Measurements from ENCODE around the gene MLLT10. TPM values are rescaled to one million over a fixed set of nuclear protein-coding genes. Genes with fewer than 3 reads are reported as not detected.

MLLT10 gene
- total RNA-seq, 1 donor from 2014 or later = 46.8 TPM

GRCh38 chr10:21516242-21517131 is 17.5 kb upstream of the MLLT10 start:
- Mint-ChIP-seq H3K9me3 (no peaks in the 10 kb centered on the region), H3K27me3 (peaks cover 4% of the 10 kb centered on the region), H3K4me1 (ENCODE audit: unreplicated experiment) (peaks cover 46% of the 10 kb centered on the region), H3K36me3 (peaks cover 13% of the 10 kb centered on the region), H3K4me3 (peak overlapping the region; percentile 94), H3K27ac (peak overlapping the region; percentile 93)
- DNase-seq (ENCODE audit: extremely low spot score, unreplicated experiment) = peak; percentile 77
- TF ChIP-seq, protein P1, sequence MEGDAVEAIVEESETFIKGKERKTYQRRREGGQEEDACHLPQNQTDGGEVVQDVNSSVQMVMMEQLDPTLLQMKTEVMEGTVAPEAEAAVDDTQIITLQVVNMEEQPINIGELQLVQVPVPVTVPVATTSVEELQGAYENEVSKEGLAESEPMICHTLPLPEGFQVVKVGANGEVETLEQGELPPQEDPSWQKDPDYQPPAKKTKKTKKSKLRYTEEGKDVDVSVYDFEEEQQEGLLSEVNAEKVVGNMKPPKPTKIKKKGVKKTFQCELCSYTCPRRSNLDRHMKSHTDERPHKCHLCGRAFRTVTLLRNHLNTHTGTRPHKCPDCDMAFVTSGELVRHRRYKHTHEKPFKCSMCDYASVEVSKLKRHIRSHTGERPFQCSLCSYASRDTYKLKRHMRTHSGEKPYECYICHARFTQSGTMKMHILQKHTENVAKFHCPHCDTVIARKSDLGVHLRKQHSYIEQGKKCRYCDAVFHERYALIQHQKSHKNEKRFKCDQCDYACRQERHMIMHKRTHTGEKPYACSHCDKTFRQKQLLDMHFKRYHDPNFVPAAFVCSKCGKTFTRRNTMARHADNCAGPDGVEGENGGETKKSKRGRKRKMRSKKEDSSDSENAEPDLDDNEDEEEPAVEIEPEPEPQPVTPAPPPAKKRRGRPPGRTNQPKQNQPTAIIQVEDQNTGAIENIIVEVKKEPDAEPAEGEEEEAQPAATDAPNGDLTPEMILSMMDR (conservative IDR thresholded peaks at IDR 0.05) = no peak

DNA sequence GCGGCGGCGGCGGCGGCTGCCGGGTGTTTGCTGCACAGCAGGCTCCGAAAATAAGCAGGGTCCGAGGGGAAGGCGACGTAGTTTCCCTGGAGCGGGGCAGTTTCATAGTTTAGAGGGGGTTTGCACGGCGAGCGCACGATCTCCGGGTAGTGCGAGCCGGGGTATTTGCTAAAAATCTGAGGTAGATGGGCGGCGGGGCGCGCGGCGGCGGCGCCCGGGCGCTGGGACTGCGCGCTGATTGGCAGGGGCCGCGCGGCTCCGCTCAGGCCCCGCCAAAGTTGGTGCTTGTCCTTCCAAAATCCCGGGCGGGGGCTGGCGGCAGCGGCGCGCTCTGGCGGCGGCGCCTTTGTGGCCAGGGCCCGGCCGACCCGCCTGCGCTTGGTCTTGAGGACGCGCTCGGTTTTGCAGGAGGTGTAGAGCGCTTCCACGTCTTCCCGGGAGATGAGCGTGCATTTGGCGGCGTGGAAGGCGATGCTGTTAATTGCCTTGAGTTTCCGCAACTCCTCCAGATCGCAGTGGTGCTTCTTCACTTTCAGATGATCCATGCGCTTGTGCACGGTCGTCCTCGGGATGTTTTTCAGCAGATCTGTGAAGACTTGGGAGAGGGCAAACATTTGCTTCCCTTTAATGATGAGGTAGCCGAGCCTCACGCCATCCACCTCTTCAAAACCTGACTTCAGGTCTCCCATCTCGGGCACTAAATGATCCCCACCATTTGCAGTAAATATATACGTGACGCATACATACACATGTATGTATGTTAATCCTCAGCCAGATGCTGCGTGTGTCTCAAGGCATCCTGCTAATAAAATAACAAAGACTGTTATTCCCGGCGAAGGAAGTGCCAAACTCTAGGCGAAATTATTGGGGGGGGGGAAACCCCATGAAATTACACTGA is 16.6 kb upstream of the MLLT10 start:
- Mint-ChIP-seq H3K27ac (peak overlapping the region; percentile 94), H3K36me3 (peaks cover 13% of the 10 kb centered on the region), H3K4me3 (peak overlapping the region; percentile 94), H3K4me1 (ENCODE audit: unreplicated experiment) (peaks cover 43% of the 10 kb centered on the region), H3K9me3 (no peaks in the 10 kb centered on the region), H3K27me3 (peaks cover 4% of the 10 kb centered on the region)
- DNase-seq (ENCODE audit: extremely low spot score, unreplicated experiment) = no peak
- TF ChIP-seq, protein P1 (conservative IDR thresholded peaks at IDR 0.05) = no peak

GRCh38 chr10:21518149-21518640 is 15.8 kb upstream of the MLLT10 start:
- Mint-ChIP-seq H3K4me1 (ENCODE audit: unreplicated experiment) (peaks cover 41% of the 10 kb centered on the region), H3K27me3 (peaks cover 4% of the 10 kb centered on the region), H3K4me3 (peak overlapping the region; percentile 94), H3K36me3 (peaks cover 13% of the 10 kb centered on the region), H3K9me3 (no peaks in the 10 kb centered on the region), H3K27ac (peak overlapping the region; percentile 94)
- DNase-seq (ENCODE audit: extremely low spot score, unreplicated experiment) = no peak
- TF ChIP-seq, protein P1 (conservative IDR thresholded peaks at IDR 0.05) = no peak

DNA sequence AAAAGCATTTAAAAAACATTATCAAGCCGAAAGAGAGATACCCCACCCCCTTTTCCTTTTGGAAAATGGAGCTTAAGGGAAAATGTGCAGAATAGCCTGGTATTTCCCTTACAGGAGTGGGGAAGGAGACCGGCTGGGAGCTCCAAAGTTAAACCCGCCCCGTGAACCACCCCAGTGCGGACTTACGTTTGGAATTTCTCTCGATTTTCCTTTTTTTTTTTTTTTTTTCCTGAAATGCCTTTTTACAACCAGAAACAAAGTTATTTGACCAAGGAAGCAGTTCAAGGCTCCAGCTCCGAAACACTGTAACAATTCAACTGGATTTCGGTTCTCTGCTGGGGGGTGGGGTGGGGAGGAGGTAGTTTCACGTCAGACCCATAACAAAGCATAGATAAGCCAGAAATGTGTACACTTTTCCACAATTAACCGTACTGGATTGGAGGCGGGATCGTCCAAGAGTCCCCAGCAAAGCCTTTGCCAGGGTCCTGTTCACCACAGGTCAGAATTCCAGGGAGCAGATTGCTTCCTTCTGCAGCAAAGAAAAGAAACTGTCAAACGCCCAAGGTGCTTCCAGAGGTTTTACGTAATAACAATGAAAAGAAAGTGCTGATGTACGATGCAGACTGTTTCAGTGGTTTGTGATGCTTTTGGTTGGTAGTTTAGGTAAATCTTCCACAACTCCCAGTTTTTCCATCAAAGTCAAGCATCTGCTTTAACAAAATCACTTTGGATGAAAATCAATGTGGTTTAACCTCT is 15.2 kb upstream of the MLLT10 start:
- Mint-ChIP-seq H3K27me3 (peaks cover 4% of the 10 kb centered on the region), H3K9me3 (no peaks in the 10 kb centered on the region), H3K36me3 (peaks cover 13% of the 10 kb centered on the region), H3K27ac (peak overlapping the region; percentile 94), H3K4me3 (peak overlapping the region; percentile 94), H3K4me1 (ENCODE audit: unreplicated experiment) (peaks cover 46% of the 10 kb centered on the region)
- TF ChIP-seq, protein P1 (conservative IDR thresholded peaks at IDR 0.05) = no peak
- DNase-seq (ENCODE audit: extremely low spot score, unreplicated experiment) = no peak

GRCh38 chr10:21519397-21519933 is 14.6 kb upstream of the MLLT10 start:
- TF ChIP-seq, protein P1 (conservative IDR thresholded peaks at IDR 0.05) = no peak
- Mint-ChIP-seq H3K27me3 (peaks cover 4% of the 10 kb centered on the region), H3K9me3 (no peaks in the 10 kb centered on the region), H3K4me3 (peak overlapping the region; percentile 94), H3K4me1 (ENCODE audit: unreplicated experiment) (peaks cover 49% of the 10 kb centered on the region), H3K27ac (peak overlapping the region; percentile 94), H3K36me3 (peaks cover 12% of the 10 kb centered on the region)
- DNase-seq (ENCODE audit: extremely low spot score, unreplicated experiment) = no peak
